Uterus (tissue), 2 donors: ENCODE results near the gene VAT1L.

Experiments used
- CTCF ChIP-seq, 4 experiments: fragments of 200-600 bp in 2 of 4; fragments of 450-650 bp in 2 of 4; sonication (generic) in 2 of 4; IDR thresholded peaks; one replicate each; pipeline ENCODE4 v1.5.1; 2016 to 2019; ENCODE audit warnings: antibody characterized with exemption in 4 of 4, mild to moderate bottlenecking in 2 of 4, moderate library complexity in 1 of 4
- POLR2A ChIP-seq, 2 donors: fragments of 450-650 bp; IDR thresholded peaks; one replicate each; pipeline ENCODE4 v1.6.1; 2016; ENCODE audit warnings: antibody characterized with exemption in 2 of 2, mild to moderate bottlenecking in 1 of 2, moderate library complexity in 1 of 2

DNA sequence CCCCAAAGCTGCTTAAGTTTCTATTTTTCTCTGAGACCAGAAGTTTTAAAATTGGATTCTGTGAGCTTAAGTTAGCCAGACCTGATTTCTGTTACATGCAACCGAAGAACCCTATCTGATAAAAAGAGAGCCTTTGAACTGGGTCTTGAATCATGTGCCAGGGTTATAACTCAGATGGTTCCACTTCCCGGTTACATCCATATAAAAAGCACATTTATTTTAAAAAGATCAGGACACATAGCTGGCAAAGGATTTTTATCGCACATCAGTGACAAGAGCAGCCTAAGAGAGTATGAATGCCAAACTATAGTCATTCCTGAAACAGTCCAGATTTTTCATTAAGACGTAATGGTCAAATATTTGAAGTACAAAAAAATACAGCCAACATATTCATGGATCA, 201.5 kb downstream of the VAT1L start:
- no peak for TF ChIP-seq CTCF (IDR thresholded peaks at IDR 0.05)
- no peak for TF ChIP-seq POLR2A (IDR thresholded peaks at IDR 0.05)
